DND-41 (cell line): Measurements from ENCODE around the gene RAPGEF1.

ENCODE experiments used
- ATAC-seq: fragments of 200-7000 bp; cut with Tn5 transposase; 3 replicates; pipeline ENCODE4 v1.9.1; 2021; ENCODE audit warnings: low read depth; ENCODE audit not compliant: insufficient read depth
- DNase-seq: peaks from one replicate; pipeline ENCODE4 v3.0.0-alpha.2; 2020
- H2AFZ ChIP-seq: 2 replicates; pipeline ENCODE4 v1.6.0; 2012; ENCODE audit warnings: low read depth, low read length
- H3K27ac ChIP-seq: 2 replicates; pipeline ENCODE4 v1.5.1; 2012; ENCODE audit warnings: low read length, inconsistent platforms
- H3K27me3 ChIP-seq: fragments of 200-600 bp; sonication (generic); 2 replicates; pipeline ENCODE4 v1.6.0; 2012; ENCODE audit warnings: low read length, mild to moderate bottlenecking, inconsistent platforms; ENCODE audit not compliant: insufficient read depth, poor library complexity
- H3K36me3 ChIP-seq: 2 replicates; pipeline ENCODE4 v1.5.1; 2012; ENCODE audit warnings: low read length, inconsistent platforms; ENCODE audit not compliant: insufficient read depth
- H3K4me1 ChIP-seq: 2 replicates; pipeline ENCODE4 v1.5.1; 2012; ENCODE audit warnings: mild to moderate bottlenecking, low read length; ENCODE audit not compliant: insufficient read depth
- H3K4me2 ChIP-seq: 2 replicates; pipeline ENCODE4 v1.6.0; 2012; ENCODE audit warnings: mild to moderate bottlenecking, moderate library complexity, low read length, inconsistent platforms; ENCODE audit not compliant: insufficient read depth
- H3K4me3 ChIP-seq, 2 experiments: fragments of 200-600 bp in 1 of 2; shearing (Covaris generic) in 1 of 2; 2 replicates each; pipeline ENCODE4 v1.5.1; 2012 to 2016; ENCODE audit warnings: inconsistent platforms in 2 of 2, low read length in 2 of 2, mild to moderate bottlenecking in 2 of 2, low read depth in 1 of 2, moderate library complexity in 1 of 2
- H3K79me2 ChIP-seq: 2 replicates; pipeline ENCODE4 v1.6.0; 2012; ENCODE audit warnings: low read length, inconsistent platforms; ENCODE audit not compliant: insufficient read depth
- H3K9ac ChIP-seq: 2 replicates; pipeline ENCODE4 v1.6.0; 2012; ENCODE audit warnings: low read depth, mild to moderate bottlenecking, inconsistent platforms, low read length, moderate library complexity
- H3K9me3 ChIP-seq: 2 replicates; pipeline ENCODE4 v1.5.1; 2012; ENCODE audit warnings: low read length, moderate library complexity, mild to moderate bottlenecking, inconsistent platforms; ENCODE audit not compliant: insufficient read depth, severe bottlenecking
- H4K20me1 ChIP-seq: 2 replicates; pipeline ENCODE4 v1.6.0; 2012; ENCODE audit warnings: low read length; ENCODE audit not compliant: insufficient read depth
- EZH2 ChIP-seq: IDR thresholded peaks from 3 replicates; pipeline ENCODE4 v1.6.1; 2012; ENCODE audit warnings: borderline replicate concordance, low read depth, mild to moderate bottlenecking, moderate library complexity, low read length, inconsistent platforms; ENCODE audit not compliant: severe bottlenecking
- TF ChIP-seq, protein P1 (sequence below): IDR thresholded peaks from 2 replicates; pipeline ENCODE4 v1.5.1; 2012; ENCODE audit warnings: borderline replicate concordance, low read length, moderate library complexity, mild to moderate bottlenecking; ENCODE audit not compliant: poor library complexity, severe bottlenecking; ENCODE audit errors: extremely low read depth

The RAPGEF1 gene

DNA sequence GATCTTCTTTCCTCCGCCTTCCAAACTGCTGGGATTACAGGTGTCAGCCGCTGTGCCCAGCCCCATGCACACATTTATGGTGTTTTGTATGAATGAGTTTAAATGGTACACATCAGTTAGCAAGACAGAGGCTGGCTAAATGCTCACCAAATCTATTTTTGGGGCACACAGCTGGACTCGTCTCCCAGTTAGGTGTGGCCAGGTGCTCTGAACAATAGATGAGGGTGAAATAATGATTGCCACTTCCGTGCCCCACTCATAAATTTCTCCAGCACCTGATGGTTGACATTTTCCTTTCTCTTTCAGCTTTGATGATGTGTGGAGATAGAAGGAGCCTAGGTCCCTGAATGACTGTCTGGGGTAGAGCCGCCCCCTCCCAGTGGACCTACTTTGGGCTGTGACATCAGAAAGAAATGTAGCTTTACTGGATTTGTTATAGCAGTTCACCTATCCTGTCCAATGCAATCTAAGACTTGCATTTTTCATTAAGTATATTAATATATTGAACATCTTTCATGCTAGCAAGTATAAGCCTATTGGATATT, 8.6 kb upstream of the RAPGEF1 start:
- Histone ChIP-seq H3K4me1 (no peaks in the 10 kb centered on the region), H4K20me1 (no peaks in the 10 kb centered on the region), H3K9ac (no peak overlapping the region), H3K27ac (no peak overlapping the region), H2AFZ (no peak overlapping the region), H3K27me3 (no peaks in the 10 kb centered on the region), H3K9me3 (no peaks in the 10 kb centered on the region), H3K36me3 (no peaks in the 10 kb centered on the region), H3K4me2 (no peak overlapping the region), H3K79me2 (no peaks in the 10 kb centered on the region), H3K4me3 (no peak overlapping the region)
- TF ChIP-seq EZH2 = no peak
- TF ChIP-seq, protein P1, sequence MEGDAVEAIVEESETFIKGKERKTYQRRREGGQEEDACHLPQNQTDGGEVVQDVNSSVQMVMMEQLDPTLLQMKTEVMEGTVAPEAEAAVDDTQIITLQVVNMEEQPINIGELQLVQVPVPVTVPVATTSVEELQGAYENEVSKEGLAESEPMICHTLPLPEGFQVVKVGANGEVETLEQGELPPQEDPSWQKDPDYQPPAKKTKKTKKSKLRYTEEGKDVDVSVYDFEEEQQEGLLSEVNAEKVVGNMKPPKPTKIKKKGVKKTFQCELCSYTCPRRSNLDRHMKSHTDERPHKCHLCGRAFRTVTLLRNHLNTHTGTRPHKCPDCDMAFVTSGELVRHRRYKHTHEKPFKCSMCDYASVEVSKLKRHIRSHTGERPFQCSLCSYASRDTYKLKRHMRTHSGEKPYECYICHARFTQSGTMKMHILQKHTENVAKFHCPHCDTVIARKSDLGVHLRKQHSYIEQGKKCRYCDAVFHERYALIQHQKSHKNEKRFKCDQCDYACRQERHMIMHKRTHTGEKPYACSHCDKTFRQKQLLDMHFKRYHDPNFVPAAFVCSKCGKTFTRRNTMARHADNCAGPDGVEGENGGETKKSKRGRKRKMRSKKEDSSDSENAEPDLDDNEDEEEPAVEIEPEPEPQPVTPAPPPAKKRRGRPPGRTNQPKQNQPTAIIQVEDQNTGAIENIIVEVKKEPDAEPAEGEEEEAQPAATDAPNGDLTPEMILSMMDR = no peak
- no peak for DNase-seq
- no peak for ATAC-seq

DNA sequence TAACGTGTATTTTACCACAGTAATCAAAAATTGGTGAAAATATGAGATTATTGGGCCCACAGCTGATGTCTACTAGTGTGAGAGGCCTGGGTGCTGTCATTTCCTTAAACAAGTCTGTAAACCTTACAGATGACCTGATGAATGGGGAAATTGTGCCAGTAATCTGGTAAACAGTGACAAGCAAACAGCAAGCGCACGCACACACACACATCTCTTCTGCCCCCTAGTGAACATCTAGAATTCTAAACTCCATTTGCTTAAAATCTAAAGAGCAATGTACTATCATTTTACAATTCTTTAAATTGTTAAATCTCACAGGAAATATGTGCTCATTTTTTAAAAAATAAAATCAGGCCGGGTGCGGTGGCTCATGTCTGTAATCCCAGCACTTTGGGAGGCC, 7.5 kb upstream of the RAPGEF1 start:
- H3K4me3 ChIP-seq = no peak overlapping the region
- H3K4me1 ChIP-seq = no peaks in the 10 kb centered on the region
- no peaks in the 10 kb centered on the region for H3K36me3 ChIP-seq
- no peak overlapping the region for H3K9ac ChIP-seq
- H3K27me3 ChIP-seq = no peaks in the 10 kb centered on the region
- H4K20me1 ChIP-seq = no peaks in the 10 kb centered on the region
- ATAC-seq (0 out of 3 replicates have a peak, but pooled peaks have one; percentile 59), DNase-seq (peak; percentile 16)
- no peaks in the 10 kb centered on the region for H3K79me2 ChIP-seq
- H3K4me2 ChIP-seq = no peak overlapping the region
- H2AFZ ChIP-seq = no peak overlapping the region
- H3K9me3 ChIP-seq = no peaks in the 10 kb centered on the region
- no peak overlapping the region for H3K27ac ChIP-seq
- TF ChIP-seq, protein P1 = peak; percentile 58
- no peak for TF ChIP-seq EZH2

DNA sequence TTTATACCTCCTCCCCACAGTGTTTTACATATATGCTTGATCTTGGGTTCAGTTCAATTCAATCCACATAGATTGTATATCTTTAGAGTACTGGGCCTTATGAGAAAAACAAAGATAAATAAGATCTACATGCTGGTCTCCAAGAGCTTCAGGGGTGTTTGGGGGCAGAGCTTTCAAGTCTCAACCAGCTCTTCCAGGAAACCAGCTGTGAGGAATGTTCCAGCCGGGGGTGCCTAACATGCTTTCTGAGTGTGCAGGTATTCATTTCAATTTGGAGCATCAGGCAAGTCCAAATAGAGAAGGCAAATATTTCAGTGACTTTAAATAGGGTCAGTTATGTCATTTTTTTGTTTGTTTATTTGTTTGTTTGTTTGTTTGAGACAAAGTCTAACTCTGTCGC, 5.7 kb upstream of the RAPGEF1 start:
- DNase-seq (no peak), ATAC-seq (no peak)
- Histone ChIP-seq H3K27ac (no peak overlapping the region), H3K4me1 (no peaks in the 10 kb centered on the region), H4K20me1 (no peaks in the 10 kb centered on the region), H3K4me3 (no peak overlapping the region), H3K79me2 (no peaks in the 10 kb centered on the region), H3K36me3 (no peaks in the 10 kb centered on the region), H3K27me3 (no peaks in the 10 kb centered on the region), H3K9me3 (no peaks in the 10 kb centered on the region), H2AFZ (no peak overlapping the region), H3K9ac (no peak overlapping the region), H3K4me2 (no peak overlapping the region)
- TF ChIP-seq EZH2 = no peak
- TF ChIP-seq, protein P1 = no peak

DNA sequence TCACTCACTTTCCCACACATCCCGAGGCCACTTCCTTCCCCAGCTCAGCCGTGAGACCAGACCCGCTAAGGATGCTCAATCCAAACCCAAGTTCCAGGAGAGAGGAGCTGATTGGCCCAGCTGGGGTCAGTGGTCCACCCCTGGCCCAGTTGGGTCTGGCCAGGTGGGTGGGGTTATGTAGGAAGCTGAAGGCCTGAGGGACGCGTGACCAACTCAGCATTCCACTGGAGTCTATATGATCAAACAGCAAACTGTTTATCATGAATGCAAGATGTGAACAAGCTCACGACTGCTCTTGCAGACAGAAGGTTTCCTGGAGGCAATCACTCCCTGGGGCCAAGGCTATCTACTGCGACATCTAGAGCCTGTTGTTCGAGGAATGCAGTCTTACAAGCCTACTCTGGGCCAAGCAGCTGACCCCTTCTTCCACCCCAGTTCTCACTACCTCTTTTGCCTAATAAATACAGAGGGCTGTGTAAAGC, 4.9 kb upstream of the RAPGEF1 start:
- H3K27me3 ChIP-seq = no peaks in the 10 kb centered on the region
- no peak overlapping the region for H3K4me3 ChIP-seq
- no peak overlapping the region for H3K27ac ChIP-seq
- no peaks in the 10 kb centered on the region for H4K20me1 ChIP-seq
- H3K4me1 ChIP-seq = peaks cover 3% of the 10 kb centered on the region; the same call in 1 of the 2 replicates
- ATAC-seq = no peak
- no peak overlapping the region for H3K4me2 ChIP-seq
- DNase-seq = no peak
- H3K9me3 ChIP-seq = peaks cover 4% of the 10 kb centered on the region
- TF ChIP-seq, protein P1 = no peak
- no peak for TF ChIP-seq EZH2
- H3K9ac ChIP-seq = no peak overlapping the region
- no peaks in the 10 kb centered on the region for H3K36me3 ChIP-seq
- H3K79me2 ChIP-seq = no peaks in the 10 kb centered on the region
- H2AFZ ChIP-seq = no peak overlapping the region
